BE2C (cell line): Measurements from ENCODE around the gene PITPNM3.
"Not testable (repeated sequence)": the region's sequence is repeated elsewhere in the genome, so short reads cannot be mapped to it uniquely, and the experiment has no call there.

ENCODE experiments used
- DNase-seq: peaks from one replicate; pipeline ENCODE4 v3.0.0-alpha.2; 2020
- H3K27me3 ChIP-seq: fragments of 250-450 bp; sonication (Bioruptor Pico); 2 replicates; pipeline ENCODE4 v1.5.1; 2020; ENCODE audit warnings: mild to moderate bottlenecking
- H3K36me3 ChIP-seq: fragments of 250-450 bp; sonication (Bioruptor Pico); 2 replicates; pipeline ENCODE4 v1.5.1; 2020; ENCODE audit warnings: mild to moderate bottlenecking
- H3K4me1 ChIP-seq: fragments of 250-450 bp; sonication (Bioruptor Pico); 2 replicates; pipeline ENCODE4 v1.5.1; 2020
- H3K4me3 ChIP-seq: 2 replicates; pipeline ENCODE4 v1.5.1; 2011; ENCODE audit warnings: low read depth, low read length
- H3K9me3 ChIP-seq: fragments of 250-450 bp; sonication (Bioruptor Pico); 2 replicates; pipeline ENCODE4 v1.5.1; 2020
- CTCF ChIP-seq: IDR thresholded peaks from 2 replicates; pipeline ENCODE4 v1.5.1; 2012; ENCODE audit warnings: mild to moderate bottlenecking, low read depth, low read length

The PITPNM3 gene

GRCh38 chr17:6577686-6578263, 21.4 kb upstream of the PITPNM3 start:
- no peak for DNase-seq
- no peaks in the 10 kb centered on the region for H3K36me3 ChIP-seq
- no peak for TF ChIP-seq CTCF
- H3K27me3 ChIP-seq, result no peaks in the 10 kb centered on the region
- no peaks in the 10 kb centered on the region for H3K9me3 ChIP-seq
- H3K4me3 ChIP-seq, result no peak overlapping the region
- no peaks in the 10 kb centered on the region for H3K4me1 ChIP-seq

DNA sequence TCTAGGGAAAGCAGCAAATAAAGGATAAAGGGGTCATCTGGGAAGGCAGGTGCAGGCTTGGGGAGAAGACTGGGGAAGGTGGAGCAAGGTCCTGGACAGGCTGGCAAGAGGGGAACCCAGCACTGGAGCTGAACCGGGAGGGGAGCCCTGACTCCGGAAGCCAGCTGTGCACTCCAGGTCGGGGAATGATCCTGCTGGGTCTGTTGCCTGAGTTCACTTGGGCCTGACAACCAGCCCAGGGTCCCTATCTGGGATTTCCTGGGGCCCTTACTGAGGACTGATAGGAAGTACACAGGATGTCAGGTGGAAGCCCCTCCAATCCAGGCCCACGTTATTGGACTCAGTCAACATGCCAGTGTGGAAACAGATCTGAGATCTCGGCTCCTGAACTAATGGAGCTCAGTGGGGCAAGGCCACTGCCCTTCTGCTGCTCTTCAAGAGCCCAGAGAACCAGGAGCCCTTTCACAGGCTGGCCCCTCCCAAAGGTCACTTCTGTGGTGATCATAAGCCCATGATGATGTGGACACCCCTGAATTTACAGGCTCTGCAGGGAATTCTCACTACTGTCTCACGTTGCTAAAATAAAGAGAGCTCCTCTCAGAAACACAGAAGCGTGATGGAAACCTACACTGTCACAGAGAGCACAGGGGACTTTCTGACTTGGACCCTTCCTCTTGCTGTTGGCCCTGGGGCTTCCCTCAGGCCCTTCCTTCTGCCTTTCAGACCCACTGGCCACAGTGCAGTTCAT, 19.9 kb upstream of the PITPNM3 start:
- H3K4me1 ChIP-seq, result no peaks in the 10 kb centered on the region
- no peaks in the 10 kb centered on the region for H3K27me3 ChIP-seq
- TF ChIP-seq CTCF, result no peak
- H3K9me3 ChIP-seq, result no peaks in the 10 kb centered on the region
- no peak for DNase-seq
- H3K36me3 ChIP-seq, result no peaks in the 10 kb centered on the region
- H3K4me3 ChIP-seq, result no peak overlapping the region

DNA sequence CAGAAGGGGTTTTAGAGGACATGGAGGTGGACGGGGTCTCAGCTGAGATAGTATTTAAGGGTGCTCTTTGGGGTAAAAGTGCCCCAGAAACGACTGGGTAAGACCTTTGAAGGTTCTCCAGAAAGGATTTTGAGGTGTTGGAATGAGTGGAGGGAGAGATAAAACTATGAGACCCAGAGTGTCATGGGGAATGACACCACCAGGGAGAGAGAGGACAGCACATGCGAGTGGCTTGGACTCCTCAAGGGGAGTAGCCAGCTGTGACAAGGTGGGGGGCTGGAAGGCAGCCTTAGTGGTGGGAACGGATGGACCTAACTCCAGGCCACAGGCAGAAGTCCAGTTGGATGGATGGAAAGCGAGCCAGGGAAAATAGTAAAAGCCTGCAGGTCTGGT, 19.2 kb upstream of the PITPNM3 start:
- no peak for TF ChIP-seq CTCF
- no peak for DNase-seq
- H3K4me1 ChIP-seq, result no peaks in the 10 kb centered on the region
- no peaks in the 10 kb centered on the region for H3K36me3 ChIP-seq
- H3K9me3 ChIP-seq, result no peaks in the 10 kb centered on the region
- H3K4me3 ChIP-seq, result no peak overlapping the region
- no peaks in the 10 kb centered on the region for H3K27me3 ChIP-seq

- Histone ChIP-seq H3K27me3 (no peaks in the 10 kb centered on the region), H3K4me1 (no peaks in the 10 kb centered on the region), H3K9me3 (no peaks in the 10 kb centered on the region), H3K4me3 (no peak overlapping the region), H3K36me3 (no peaks in the 10 kb centered on the region)
- no peak for TF ChIP-seq CTCF
- DNase-seq, result no peak
These were observed 18.6 kb upstream of the PITPNM3 start for GRCh38 chr17:6574687-6575595.

DNA sequence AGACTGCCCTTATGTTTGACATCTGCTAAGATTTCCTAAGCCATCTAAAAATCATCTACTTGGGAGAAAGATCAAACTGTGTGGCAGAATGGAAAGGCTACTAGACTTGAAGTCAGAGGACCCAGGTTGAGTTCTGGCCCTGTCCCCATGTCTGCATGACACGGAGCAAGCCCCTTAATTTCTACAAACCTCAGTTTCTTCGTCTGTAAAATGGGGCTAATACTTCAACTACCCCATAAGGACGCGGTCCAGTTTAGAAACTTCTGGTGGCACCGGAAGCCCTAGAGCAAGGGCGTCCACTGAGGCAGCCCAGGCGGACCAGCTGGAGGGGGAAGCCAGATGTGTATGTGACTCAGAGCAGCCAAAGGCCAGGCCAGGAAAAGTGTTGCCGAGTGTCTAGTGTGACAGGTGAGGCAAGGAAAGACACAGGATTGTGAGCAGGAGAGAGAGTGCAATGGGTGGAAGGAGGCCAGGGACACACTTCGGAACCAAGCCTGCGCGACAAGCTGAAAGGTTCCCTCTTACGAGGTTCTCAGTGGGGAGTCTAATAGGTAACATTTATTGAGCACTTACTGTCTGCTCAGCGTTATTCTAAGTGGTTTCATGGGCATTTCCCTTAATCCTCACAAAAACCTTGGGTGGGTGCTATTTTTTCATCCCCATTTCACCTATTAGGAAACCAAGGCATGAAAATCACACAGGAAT, 17.8 kb upstream of the PITPNM3 start:
- no peaks in the 10 kb centered on the region for H3K36me3 ChIP-seq
- no peak for DNase-seq
- no peak overlapping the region for H3K4me3 ChIP-seq
- no peaks in the 10 kb centered on the region for H3K9me3 ChIP-seq
- no peaks in the 10 kb centered on the region for H3K4me1 ChIP-seq
- no peaks in the 10 kb centered on the region for H3K27me3 ChIP-seq
- no peak for TF ChIP-seq CTCF

DNA sequence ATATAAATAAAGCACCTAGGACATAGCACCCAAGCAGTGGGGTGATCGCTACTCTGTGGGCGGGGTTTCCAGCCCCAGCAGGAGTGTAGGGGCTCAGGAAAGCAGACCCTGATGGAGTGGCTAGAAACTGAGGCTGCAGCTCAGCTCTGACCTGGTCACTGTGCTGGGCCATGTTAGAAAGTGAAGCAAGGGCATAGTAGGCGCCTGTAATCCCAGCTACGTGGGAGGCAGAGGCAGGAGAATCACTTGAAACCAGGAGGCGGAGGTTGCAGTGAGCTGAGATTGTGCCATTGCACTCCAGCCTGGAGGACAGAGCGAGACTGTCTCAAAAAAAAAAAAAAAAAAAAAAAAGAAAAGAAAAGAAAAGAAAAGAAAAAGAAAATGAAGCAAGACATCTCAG, 17.1 kb upstream of the PITPNM3 start:
- H3K27me3 ChIP-seq, H3K9me3 ChIP-seq, DNase-seq, H3K4me1 ChIP-seq, H3K36me3 ChIP-seq, H3K4me3 ChIP-seq: not testable (repeated sequence)
